Activated CD4-positive, alpha-beta T cell treated with anti-CD3 and anti-CD28 coated beads for 4 hours (primary cell): ENCODE data around the gene ROBO3.

Experiments
- DNase-seq, 2 donors: peaks; one replicate each; pipeline ENCODE4 v3.0.0-alpha.2; 2020

Gene ROBO3

DNA sequence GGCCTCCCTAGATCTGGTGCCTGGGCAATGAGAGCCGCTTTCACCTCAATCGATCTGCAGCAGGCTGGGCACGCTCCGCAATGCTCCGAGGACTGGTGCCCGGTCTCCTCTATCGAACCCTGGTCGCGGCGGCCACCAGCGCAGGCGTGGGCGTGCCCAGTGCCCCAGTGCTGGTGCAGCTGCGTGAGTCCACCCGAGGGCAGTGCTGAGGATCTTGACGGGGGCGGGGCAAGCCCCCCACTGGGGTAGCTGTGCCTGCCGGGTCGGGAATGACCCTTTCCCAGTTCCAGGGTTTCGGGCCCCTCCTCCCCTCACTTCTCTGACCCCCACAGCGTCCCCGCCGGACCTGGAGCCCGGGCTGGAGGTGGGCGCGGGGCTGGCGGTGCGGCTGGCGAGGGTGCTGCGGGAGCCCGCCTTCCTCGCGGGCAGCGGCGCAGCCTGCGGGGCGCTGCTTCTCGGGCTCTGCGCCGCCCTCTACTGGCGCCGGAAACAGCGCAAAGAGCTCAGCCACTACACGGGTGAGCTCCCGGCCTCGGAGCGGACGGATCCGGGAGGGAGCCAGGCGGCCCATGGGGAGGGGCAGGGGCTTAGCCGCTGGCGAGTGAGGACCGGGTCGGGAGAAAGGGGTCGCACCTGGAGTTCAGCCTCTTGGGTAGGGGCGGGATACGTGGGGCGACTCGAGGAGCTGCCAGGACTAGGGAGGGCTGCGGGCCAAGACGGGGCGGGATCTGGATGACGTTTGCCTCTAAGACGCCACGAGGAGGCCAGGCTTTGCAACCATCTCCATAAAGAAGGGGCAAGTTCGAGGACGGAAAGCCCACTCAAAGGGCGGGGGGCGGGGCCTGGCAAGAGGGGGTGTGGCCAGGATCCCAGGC is 10.9 kb downstream of the ROBO3 start:
- DNase-seq: peak; percentile 72 to 77

DNA sequence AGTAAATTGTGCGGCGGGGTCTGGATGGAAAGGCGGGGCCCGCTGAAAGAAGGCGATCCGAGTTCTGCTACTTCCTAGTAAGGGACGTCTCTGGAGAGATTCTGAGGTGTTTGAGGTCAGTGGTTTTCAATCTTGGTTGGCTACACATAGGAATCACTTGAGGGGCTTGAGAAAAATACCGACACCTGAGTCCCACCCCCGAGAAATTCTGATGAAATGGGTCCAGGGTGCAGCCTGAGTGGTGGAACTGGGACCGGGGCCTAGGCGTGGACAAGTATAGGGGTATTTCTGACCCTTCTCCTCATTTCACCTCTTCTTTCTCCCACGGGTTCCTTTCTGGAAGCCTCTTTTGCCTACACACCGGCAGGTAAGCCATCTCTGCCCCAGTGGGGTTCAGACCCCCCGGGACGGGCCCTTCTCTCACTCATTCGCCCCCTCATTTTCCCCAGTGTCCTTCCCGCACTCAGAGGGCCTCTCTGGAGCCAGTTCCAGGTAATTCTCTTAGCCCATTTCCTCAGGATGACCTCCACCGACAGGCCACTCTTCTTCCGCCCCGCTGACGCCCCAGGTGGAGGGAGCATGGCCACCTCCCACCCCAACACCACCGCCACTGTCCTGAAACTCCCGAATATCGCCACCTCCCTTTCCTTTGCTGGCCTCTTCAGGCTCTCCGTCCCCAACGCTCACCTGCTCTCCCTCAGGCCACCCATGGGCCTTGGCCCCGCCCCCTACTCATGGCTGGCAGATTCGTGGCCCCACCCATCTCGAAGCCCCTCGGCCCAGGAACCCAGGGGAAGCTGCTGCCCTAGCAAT is 11.8 kb downstream of the ROBO3 start:
- DNase-seq: no peak

DNA sequence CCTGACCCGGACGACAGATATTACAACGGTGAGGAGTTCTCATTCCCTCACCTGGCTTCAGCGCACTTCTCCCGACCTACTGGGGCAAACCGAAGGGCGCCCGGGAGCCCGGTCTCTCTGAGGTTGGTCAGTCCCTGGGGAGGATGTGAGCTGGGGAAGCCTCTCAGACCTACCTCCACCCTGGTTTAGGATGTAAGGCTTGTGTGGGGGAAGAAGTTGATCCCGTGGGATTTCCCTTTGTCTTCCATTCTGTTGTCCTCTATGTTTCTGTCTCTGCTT is 12.3 kb downstream of the ROBO3 start:
- DNase-seq: no peak

DNA sequence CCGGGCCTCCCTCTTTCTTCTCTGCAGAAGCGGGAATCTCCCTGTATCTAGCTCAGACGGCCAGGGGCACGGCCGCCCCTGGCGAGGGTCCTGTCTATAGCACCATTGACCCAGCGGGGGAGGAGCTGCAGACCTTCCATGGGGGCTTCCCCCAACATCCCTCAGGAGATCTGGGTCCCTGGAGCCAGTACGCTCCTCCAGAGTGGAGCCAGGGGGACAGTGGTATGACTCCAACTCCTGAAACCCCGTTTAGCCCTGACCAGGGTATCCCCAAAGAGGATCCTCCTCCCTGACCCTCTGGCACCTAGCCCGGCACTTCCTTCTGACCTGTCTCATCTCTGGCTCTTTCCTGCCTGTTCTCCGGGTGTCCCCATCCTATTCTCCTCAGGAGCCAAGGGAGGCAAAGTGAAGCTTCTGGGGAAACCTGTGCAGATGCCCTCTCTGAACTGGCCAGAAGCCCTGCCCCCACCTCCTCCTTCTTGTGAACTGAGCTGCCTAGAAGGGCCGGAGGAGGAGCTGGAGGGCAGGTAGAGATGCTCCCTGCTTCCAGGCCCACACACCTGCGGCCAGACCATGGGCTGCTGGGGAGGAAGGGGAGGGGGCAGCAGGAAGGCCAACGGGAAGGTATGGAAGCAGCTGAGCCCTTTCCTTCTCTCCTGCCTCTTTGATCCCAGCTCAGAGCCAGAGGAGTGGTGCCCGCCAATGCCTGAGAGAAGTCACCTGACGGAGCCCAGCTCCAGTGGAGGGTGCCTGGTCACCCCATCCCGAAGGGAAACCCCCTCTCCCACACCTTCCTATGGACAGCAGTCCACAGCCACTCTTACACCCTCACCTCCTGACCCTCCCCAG is 12.9 kb downstream of the ROBO3 start:
- no peak for DNase-seq

DNA sequence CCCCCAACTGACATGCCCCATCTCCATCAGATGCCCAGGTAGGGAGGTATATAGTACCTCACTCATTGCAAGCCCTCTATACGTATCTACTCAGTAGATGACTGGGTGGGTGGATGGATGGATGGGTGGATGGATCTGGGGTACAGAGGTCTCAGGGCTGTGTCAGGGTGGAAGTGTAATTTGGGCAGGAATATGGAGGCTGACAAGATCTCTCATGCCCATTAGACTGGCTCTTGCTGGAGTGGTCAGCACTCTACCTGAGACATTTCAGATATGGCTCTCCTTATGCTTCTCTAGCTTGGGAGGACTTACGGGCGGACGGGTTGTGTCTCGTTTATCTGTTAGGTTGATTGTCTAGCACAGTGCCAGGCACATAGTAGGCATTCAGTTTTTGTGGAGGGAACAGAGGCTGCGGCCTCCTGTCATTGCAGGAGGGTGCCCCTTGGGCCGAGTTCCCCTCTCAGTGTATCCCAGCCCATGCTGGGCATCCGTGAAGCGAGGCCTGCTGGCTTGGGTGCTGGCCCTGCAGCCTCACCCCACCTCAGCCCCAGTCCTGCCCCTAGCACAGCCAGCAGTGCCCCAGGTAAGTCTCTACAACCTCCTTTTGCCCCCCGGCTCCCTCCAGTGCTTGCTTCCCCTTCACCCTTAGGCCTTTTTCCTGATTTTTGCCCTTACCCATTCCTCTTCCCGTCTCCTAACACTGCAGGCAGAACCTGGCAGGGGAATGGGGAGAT is 13.7 kb downstream of the ROBO3 start:
- no peak for DNase-seq

DNA sequence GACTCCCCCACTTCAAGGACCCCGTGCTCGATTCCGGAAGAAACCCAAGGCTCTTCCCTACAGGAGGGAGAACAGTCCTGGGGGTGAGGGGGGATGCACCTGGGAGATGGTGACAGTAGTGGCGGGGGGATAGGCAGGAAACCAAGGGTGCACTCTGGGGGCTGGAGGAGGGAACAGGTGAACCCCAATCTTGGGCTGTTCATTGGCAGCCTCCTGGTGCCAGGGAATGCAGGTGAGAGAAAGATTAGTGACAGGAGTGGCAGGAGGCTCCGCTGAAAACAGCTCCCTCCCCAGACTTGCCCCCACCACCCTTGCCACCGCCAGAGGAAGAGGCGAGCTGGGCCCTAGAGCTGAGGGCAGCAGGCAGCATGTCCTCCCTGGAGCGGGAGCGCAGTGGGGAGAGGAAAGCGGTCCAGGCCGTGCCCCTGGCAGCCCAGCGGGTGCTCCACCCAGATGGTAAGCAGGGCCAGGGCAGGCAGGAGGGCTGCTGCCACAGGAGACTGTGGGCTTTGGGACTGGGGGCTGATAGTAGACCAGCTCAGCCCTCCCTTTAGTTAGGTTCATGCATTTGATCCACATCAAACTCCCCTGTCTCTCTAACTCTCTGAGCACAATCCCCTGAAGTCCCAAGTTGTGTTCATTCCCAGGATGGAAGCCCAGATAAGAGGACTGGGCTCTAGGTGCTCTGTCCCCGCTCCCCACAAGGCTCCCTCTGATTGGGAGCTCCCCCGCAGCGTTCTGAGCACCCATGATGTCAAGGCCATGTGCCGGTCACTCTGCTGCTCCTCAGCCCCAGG is 14.5 kb downstream of the ROBO3 start:
- DNase-seq: no peak

DNA sequence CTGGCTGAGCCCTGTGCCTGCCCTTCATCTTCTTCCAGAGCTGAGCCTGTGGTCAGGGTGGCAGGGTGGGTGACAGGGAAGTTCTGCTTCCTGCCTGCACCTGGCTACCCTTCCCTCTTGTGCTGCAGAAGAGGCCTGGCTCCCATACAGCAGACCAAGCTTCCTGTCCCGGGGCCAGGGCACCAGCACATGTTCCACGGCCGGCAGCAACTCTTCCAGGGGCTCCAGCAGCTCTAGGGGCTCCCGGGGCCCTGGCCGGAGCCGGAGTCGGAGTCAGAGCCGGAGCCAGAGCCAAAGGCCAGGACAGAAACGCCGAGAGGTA is 15.0 kb downstream of the ROBO3 start:
- no peak for DNase-seq

DNA sequence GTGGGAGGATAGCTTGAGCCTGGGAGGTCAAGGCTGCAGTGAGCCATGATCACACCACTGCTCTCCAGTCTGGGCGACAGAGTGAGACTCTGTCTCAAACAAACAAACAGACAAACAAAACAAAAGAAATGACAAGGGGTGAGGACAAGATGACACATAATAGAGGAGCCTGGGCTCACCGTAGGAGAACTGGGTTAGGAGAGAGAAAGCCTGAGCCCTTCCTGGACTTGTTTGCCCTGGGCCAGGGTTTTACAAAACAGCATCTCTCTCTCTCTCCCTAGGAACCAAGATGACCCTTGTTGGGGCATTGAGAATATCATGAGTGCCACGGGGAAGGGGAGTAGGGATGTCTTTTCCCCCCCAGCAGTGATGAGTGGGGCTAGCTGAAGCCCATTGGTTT is 15.7 kb downstream of the ROBO3 start:
- no peak for DNase-seq

DNA sequence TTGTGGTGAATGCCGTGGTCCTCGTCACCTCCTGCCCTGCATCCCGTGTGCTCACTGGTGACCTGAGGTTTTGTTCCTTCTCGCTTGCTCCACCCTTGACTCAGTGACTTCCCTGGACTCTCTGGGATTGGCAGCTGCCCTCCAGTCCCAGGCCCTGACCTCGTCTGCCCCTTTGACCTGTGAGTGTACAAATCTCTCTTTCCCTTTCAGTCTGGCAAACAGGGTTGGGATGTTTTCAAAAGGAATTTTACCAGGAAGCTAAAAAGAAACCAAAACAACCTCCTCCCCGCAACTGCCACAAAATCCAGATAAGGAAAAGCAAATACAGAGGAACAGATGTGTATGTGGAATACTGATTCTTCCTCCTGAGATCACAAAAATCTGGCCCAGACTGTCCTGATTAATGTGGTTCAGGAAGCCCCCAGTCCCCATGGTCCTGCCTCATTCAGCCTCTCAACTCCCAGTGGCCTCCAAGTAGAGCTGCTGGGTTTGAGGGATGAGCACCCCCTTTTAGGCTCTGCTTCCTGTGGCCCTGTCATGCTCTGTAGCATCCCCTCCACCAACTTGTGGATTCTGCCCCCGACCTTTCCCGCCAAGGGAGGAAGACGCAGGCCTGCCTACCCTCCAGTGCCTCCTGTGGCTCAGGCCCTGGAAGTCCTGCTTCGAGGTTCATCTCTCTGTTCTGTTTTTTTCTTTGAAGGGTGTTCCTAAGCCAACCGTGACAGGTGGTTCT is 17.3 kb downstream of the ROBO3 start:
- no peak for DNase-seq

DNA sequence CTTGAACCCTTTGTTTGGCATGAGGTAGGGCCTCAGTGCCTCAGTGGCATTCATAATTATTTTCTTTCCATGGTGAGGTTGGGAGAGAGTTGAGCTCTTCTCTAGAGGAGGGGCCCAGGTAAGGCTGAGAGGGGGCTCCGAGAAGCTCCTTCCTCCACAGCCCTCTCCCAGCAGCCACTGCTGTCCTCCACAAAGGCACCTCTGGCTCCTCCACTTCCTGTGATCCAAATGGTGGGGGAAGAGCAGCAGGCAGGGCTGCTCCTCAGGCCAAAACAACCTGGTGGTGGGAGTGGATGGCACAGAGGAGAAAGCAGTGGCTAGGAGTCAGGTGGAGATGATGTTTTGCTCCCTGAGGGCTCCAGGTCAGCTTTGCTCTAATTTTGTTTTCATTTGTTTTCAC is 19.1 kb downstream of the ROBO3 start:
- no peak for DNase-seq

DNA sequence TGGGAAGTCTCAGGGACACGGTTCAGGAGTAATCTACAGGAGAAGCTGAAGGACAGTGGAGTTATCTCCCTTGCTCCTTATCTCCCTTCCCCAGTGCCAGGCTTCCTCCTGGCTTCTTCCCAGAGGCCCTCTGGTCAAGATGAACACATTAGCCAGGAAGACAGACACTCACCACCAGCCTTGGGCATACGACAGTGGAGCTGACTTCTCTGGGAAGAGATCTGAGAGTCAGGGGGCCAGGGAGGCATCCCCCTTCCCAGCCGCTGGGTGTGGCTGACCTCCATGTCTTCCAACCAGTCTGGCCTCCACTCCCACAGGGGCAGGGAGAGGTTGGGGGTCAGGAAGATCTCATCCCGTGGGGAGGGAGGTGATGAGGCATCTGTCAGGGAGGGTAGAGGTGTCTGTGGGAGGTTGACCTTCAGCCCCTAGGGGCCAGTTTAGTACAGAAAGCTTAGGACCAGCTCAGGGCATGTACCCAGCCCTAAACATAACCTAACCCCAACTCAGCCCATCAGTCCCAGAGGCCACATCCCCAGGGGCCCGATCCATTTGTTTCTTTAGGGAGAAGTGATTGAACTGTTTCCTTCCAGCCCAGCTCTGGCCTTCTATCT is 19.7 kb downstream of the ROBO3 start:
- DNase-seq: no peak

DNA sequence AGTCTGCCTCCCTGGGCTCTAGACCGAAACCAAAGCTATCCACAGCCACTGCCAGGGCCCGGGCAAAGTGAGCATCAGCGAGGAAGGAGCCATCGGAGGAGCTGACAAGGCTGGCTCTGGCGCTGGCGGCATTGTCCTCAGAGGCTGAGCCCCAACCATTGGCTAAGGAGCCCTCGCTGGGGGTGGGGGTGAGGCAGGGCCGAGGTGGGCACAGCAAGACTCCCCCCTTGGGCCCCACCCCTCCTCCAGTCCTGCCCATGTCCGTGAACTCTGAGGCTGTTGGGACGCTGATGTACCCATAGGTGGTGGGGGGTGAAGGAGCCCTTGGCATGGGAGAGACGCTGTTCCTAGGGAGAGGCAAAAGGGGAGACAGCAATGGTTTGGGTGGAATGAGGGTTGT is 21.2 kb downstream of the ROBO3 start:
- no peak for DNase-seq

DNA sequence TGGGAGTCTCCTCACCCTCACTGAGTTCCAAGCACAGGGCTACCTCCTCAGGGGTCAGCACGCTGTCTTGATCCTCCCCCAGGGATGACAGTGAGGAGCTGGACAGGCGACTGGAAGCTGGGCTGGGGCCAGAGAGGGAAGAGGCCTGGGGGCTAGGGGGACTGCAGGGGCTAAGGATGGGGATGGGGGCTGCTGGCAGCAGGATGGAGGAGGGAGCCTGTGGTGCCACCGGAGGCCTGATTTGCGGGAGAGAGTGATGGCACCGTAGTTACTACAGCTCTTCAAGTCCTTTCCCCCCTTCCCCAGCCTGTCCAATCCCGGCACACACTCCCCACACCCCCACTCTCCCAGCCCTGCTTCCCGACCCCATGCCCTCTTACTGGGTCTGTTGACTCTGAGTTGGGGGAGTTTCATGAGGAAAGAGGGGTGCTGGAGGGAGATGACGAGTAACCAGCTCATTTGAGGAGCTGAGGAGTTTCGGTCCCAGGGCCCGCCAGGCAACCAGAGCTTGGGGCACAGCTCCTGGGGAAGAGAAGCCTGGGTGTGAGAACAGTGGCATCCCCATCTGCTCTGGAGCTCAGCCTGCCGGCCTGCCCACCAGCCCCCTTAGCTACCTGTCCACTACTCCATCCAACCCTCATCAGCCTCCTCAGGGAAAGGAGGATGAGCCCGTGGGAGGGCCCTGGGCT is 21.9 kb downstream of the ROBO3 start:
- DNase-seq: no peak

DNA sequence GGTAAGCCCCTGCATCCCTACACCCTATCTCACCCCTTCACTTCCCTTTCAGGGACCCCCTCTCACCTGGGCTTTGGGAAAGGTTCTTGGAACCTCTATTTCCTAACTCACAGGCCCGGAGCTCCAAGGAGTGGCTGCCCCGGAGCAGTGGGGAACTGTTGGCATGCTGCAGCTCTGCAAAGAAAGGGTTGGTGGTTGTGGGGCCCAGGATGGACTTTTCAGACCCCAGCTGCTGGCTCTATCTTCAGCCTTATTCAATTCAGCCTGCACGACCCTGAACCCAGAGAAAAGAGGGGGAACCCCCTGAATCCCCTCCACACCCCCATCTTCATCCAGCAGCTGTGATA is 22.4 kb downstream of the ROBO3 start:
- DNase-seq: no peak

DNA sequence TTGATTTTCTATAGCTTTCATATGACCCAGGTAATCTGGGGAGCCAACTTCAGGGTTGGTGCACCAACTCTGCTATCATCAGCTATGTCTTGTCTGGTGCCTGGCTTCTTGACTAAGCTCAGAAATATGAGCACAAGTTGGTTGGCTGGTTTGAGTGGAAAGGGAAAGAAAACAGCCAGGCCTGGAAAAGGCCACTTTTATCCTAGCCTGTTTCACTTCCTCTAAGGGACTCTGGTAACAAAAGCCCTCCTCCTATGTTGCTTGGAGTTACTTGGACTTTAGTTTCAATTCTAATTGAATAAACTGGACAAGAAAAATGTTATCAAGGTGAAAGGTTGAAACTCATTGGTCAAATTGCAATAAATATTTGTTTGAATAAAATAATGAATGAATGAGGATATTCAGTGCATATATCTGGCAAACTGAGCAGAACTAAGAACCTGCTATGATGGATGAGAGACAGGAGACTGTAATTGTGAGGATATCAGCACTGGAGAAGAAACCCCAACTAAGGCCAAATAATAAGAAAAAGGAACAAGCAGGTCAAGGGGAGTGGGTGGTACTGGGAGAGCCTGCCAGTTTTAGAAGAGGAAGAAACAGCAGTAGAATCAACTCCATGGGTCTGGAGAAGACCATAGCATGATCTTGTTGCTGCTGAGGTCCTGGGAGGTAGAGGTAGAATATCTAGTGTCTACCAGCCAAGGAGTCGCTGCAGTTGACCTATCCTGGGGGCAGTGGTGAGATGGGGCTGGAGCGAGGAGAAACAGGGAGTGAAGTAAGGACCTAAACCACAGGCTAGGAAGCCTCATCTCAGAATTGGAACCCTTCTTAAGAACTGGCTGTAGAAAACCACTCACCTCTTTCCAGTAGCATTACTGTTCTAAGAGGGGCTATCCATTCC is 24.2 kb downstream of the ROBO3 start:
- no peak for DNase-seq

DNA sequence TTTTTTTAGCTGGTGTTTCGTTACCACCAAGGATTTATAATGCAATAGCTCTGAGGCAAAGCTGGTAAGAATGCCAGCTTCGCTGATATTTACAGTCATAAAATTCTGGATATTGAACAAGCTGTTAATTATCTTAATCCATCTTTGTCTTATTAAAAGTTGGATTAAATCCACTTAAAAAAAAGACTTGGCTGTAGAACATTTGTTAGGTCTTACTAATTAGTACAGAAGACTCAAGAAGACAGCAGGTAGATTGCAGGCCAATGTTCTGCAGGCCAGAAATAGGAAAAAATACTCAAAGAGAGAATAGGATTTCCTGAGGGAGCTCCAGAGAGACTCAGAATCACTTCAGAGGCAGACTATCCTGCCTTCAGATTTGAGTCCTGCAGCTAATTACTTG is 24.9 kb downstream of the ROBO3 start:
- no peak for DNase-seq

DNA sequence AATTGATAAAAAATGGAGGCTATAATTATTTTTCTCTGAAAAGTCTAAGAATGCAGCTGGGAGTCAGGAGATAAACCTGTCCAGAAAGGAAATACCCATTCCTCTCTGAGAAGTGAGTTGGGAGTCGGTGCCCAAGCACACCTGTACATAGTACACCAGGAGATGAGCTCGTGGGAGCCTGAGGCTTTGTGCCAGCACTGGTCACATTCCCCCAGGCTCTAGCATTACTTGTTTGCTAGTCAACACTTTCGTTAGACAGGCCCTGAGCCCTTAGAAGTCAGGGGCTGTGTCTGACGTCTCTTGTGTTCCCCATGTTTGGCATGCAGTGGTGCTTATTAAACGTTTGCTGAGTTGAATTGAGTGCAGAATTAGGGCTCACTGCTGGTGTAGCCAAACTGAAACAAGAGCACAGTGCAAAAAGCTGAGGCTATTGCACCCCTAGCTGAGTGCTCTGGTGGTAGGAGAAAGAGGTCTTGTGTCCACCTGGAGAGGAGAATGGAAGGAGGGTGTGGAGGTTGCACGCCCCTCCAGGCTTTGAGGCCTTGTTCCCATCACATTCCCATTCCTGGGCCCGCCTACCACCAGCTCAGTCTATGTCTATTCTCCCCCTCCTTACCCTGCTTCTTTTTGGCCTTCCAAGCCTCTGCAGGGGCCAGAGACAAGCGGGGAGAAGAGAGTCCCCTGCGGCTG is 25.6 kb downstream of the ROBO3 start:
- DNase-seq: no peak

DNA sequence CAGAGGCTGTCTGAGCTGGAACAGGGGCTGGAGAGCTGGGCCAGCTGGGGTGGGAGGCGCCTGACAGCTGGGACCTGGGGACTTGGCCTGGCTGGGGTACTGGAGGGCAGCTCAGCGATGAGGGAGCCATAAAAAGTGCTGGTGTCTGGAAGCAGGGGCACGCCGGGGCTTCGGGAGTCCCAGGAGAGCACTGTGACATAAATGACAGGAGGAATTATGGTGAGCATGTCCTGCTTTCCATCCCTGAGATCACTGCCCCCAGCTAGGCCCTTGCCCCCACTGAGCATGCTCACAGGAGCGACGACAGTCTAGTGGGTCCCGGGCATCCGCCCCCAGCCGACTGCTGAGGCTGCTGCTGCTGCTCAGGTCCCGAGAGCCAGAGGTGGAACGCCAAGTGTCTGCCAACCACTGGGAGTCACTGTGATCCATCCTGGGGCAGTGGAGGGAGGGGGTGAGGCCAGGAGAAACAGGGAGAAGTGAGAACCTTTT is 26.2 kb downstream of the ROBO3 start:
- DNase-seq: no peak

DNA sequence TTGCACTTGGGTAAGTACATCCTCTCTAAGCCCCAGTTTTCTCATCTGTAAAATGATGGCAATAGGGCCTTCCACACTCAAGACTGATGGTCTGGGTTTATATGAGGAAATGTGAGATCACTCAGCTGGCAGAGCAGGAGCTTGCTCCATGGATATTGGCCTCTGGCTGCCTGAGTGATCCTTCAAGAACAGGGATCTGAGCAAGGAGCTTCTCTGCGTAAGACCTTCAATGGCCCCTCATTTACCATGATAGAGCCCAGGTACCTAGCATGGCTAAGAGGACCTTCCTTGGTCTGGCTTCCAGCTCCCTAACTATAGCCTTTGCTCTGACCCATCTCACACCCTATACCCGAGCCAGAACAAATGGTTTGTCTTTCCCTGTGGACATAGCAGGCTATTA is 26.9 kb downstream of the ROBO3 start:
- no peak for DNase-seq
